ENCODE measurements around the gene CDC25A.
"Not testable (repeated sequence)": the region's sequence is repeated elsewhere in the genome, so short reads cannot be mapped to it uniquely, and the experiment has no call there.

The CDC25A gene

GRCh38 chr3:48142316-48142870 is 45.8 kb downstream of the CDC25A start:
- DNase-seq (ENCODE audit: low spot score), result no peak

GRCh38 chr3:48141604-48142137 is 46.5 kb downstream of the CDC25A start:
- DNase-seq (ENCODE audit: low spot score), result no peak

- DNase-seq (ENCODE audit: low spot score), result no peak
These were observed 47.1 kb downstream of the CDC25A start for GRCh38 chr3:48140936-48141603.

GRCh38 chr3:48140336-48140757 is 47.9 kb downstream of the CDC25A start:
- no peak for DNase-seq (ENCODE audit: low spot score)

- no peak for DNase-seq (ENCODE audit: low spot score)
These were observed 50.7 kb downstream of the CDC25A start for GRCh38 chr3:48137425-48137999.

- DNase-seq (ENCODE audit: low spot score), result no peak
These were observed 52.4 kb downstream of the CDC25A start for GRCh38 chr3:48135552-48136495.

- peak; percentile 58 for DNase-seq (ENCODE audit: low spot score)
These were observed 57.8 kb downstream of the CDC25A start for GRCh38 chr3:48130321-48130904.

- no peak for DNase-seq (ENCODE audit: low spot score)
These were observed 58.3 kb downstream of the CDC25A start for GRCh38 chr3:48129921-48130320.

- DNase-seq (ENCODE audit: low spot score), result no peak
These were observed 59.4 kb downstream of the CDC25A start for GRCh38 chr3:48128774-48129173.

GRCh38 chr3:48125886-48126622 is 62.2 kb downstream of the CDC25A start:
- DNase-seq (ENCODE audit: low spot score), result no peak

- no peak for DNase-seq (ENCODE audit: low spot score)
These were observed 63.1 kb downstream of the CDC25A start for GRCh38 chr3:48125013-48125705.

- no peak for DNase-seq (ENCODE audit: low spot score)
These were observed 64.9 kb downstream of the CDC25A start for GRCh38 chr3:48123346-48123745.

GRCh38 chr3:48122504-48122903 is 65.7 kb downstream of the CDC25A start:
- DNase-seq (ENCODE audit: low spot score), result no peak

- no peak for DNase-seq (ENCODE audit: low spot score)
These were observed 68.0 kb downstream of the CDC25A start for GRCh38 chr3:48120223-48120622.

GRCh38 chr3:48119505-48120193 is 68.6 kb downstream of the CDC25A start:
- DNase-seq (ENCODE audit: low spot score), result no peak

GRCh38 chr3:48118928-48119327 is 69.3 kb downstream of the CDC25A start:
- DNase-seq (ENCODE audit: low spot score), result no peak

- no peak for DNase-seq (ENCODE audit: low spot score)
These were observed 69.9 kb downstream of the CDC25A start for GRCh38 chr3:48118322-48118721.

- peak; percentile 77 for DNase-seq (ENCODE audit: low spot score)
These were observed 75.4 kb downstream of the CDC25A start for GRCh38 chr3:48112813-48113212.

- DNase-seq (ENCODE audit: low spot score), result not testable (repeated sequence)
These were observed 76.0 kb downstream of the CDC25A start for GRCh38 chr3:48112108-48112791.

Measured in SK-N-DZ (cell line).